ENCODE data around the gene TGFB3.
"Not testable (repeated sequence)": the region's sequence is repeated elsewhere in the genome, so short reads cannot be mapped to it uniquely, and the experiment has no call there.

TGFB3 gene

DNA sequence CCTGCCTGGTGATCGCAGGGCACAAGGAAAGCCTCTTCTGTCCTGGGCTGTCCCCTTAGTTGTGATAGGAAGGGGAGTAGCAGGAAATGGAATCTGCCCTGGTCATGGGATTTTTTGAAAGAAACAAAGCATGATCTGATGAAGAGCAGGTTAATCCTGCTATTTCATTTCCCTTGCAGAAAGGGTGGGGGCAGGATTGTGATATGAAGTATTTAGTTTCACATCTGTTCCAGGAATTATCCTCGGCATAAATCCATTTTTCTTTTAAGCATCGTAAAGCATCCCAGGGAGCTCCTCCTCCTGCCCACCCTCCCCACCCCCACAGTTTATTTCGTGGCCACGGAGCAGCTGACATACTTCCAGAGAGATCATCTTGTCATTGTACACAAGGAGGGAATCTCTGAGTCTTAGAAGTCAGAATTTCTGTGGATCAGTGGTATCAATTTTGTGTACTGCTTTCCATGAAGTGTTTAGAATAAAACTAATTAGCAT lies 53.1 kb downstream of the TGFB3 start:
- in situ Hi-C loops (cut with HindIII; ENCODE audit: low sequenced_read_pairs): no loop called here
- DNase-seq (ENCODE audit: low read depth, low spot score): no peak
- TF ChIP-seq, protein P1, sequence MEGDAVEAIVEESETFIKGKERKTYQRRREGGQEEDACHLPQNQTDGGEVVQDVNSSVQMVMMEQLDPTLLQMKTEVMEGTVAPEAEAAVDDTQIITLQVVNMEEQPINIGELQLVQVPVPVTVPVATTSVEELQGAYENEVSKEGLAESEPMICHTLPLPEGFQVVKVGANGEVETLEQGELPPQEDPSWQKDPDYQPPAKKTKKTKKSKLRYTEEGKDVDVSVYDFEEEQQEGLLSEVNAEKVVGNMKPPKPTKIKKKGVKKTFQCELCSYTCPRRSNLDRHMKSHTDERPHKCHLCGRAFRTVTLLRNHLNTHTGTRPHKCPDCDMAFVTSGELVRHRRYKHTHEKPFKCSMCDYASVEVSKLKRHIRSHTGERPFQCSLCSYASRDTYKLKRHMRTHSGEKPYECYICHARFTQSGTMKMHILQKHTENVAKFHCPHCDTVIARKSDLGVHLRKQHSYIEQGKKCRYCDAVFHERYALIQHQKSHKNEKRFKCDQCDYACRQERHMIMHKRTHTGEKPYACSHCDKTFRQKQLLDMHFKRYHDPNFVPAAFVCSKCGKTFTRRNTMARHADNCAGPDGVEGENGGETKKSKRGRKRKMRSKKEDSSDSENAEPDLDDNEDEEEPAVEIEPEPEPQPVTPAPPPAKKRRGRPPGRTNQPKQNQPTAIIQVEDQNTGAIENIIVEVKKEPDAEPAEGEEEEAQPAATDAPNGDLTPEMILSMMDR (IDR thresholded peaks at IDR 0.05; ENCODE audit: low read depth, low read length): no peak
- no peak overlapping the region for H3K4me3 ChIP-seq (ENCODE audit: low read depth, low read length)

- H3K4me3 ChIP-seq (ENCODE audit: low read depth, low read length): no peak overlapping the region
- TF ChIP-seq, protein P1 (IDR thresholded peaks at IDR 0.05; ENCODE audit: low read depth, low read length): no peak
- in situ Hi-C loops (cut with HindIII; ENCODE audit: low sequenced_read_pairs): no loop called here
- DNase-seq (ENCODE audit: low read depth, low spot score): no peak
These were observed 54.2 kb downstream of the TGFB3 start for GRCh38 chr14:75927564-75928087.

DNA sequence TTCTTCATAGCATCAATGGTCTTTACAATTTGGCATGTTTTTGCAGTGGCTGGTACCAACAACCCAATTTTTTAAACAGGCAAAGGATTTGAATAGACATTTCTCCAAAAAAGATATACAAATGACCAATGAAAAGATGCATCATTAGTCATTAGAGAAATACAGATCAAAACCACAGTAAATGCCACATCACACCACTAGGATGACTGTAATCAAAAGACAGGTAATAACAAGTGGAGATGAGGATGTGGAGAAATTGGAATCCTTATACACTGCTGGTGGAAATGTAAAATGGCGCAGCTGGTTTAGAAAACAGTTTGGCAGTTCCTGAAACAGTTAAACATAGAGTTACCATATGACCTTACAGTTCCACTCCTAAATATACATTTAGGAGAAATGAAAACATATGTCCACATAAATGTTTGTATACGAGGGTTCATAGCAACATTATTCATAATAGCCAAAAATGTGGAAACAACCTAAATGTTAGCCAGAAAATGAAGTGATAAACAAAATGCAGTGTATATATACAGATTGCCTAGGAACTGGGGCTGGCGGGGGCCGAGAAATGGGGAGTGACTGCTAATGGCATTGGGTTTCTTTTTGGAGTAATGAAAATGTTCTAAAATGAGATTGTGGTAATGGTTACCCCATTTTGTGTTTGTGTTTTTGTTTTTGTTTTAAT lies 55.2 kb downstream of the TGFB3 start:
- in situ Hi-C loops (cut with HindIII; ENCODE audit: low sequenced_read_pairs): no loop called here
- TF ChIP-seq, protein P1 (IDR thresholded peaks at IDR 0.05; ENCODE audit: low read depth, low read length): no peak
- H3K4me3 ChIP-seq (ENCODE audit: low read depth, low read length): no peak overlapping the region
- no peak for DNase-seq (ENCODE audit: low read depth, low spot score)

DNA sequence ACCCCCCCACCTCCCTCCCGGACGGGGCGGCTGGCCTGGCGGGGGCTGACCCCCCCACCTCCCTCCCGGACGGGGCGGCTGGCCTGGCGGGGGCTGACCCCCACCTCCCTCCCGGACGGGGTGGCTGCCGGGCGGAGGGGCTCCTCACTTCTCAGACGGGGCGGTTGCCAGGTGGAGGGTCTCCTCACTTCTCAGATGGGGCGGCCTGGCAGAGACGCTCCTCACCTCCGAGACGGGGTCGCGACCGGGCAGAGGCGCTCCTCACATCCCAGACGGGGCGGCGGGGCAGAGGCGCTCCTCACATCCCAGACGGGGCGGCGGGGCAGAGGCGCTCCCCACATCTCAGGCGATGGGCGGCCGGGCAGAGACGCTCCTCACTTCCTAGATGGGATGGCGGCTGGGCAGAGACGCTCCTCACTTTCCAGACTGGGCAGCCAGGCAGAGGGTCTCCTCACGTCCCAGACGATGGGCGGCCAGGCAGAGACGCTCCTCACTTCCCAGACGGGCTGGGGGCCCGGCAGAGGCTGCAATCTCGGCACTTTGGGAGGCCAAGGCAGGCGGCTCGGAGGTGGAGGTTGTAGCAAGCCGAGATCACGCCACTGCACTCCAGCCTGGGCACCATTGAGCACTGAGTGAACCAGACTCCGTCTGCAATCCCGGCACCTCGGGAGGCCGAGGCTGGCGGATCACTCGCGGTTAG lies 56.5 kb downstream of the TGFB3 start:
- in situ Hi-C loops (cut with HindIII; ENCODE audit: low sequenced_read_pairs); H3K4me3 ChIP-seq (ENCODE audit: low read depth, low read length); DNase-seq (ENCODE audit: low read depth, low spot score): not testable (repeated sequence)

DNA sequence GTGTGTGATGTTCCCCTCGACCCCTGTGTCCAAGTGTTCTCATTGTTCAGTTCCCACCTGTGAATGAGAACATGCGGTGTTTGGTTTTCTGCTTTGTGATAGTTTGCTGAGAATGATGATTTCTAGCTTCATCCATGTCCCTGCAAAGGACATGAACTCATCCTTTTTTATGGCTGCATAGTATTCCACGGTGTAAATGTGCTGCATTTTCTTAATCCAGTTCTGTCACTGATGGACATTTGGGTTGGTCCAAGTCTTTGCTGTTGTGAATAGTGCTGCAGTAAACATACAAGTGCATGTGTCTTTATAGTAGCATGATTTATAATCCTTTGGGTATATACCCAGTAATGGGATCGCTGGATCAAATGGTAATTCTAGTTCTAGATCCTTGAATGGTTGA lies 61.4 kb downstream of the TGFB3 start:
- H3K4me3 ChIP-seq (ENCODE audit: low read depth, low read length); DNase-seq (ENCODE audit: low read depth, low spot score); in situ Hi-C loops (cut with HindIII; ENCODE audit: low sequenced_read_pairs): not testable (repeated sequence)

DNA sequence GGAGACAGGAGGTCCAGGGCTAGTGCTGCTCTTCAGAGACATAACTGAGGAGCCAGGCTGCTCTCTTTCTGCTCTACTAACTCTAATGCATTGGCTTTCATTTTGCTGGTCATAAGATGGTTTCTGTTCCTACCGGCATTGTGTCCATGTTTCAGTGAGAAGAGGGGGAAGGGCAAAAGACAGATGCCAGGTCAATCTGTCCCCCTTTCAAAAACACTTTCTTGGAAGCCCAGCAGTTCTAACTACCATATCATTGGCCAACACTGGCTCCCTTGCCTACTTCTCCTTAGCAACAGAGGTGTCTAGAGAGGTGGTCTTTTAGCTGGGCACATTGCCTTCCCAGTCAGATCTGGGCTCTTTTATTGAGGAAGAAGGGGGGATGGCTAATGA lies 63.9 kb downstream of the TGFB3 start:
- in situ Hi-C loops (cut with HindIII; ENCODE audit: low sequenced_read_pairs): no loop called here

GRCh38 chr14:75917322-75917945 lies 64.4 kb downstream of the TGFB3 start:
- TF ChIP-seq, protein P1 (IDR thresholded peaks at IDR 0.05; ENCODE audit: low read depth, low read length): no peak
- H3K4me3 ChIP-seq (ENCODE audit: low read depth, low read length): no peak overlapping the region
- no peak for DNase-seq (ENCODE audit: low read depth, low spot score)
- in situ Hi-C loops (cut with HindIII; ENCODE audit: low sequenced_read_pairs): no loop called here

More for the DNA sequence above, 63.9 kb downstream of the TGFB3 start:
- TF ChIP-seq, protein P1 (IDR thresholded peaks at IDR 0.05; ENCODE audit: low read depth, low read length): no peak
- no peak for DNase-seq (ENCODE audit: low read depth, low spot score)
- no peak overlapping the region for H3K4me3 ChIP-seq (ENCODE audit: low read depth, low read length)

All from astrocyte of the spinal cord (primary cell).